Hair follicle dermal papilla cell (primary cell): ENCODE data around the gene OR52A5. TPM values are rescaled to one million over a fixed set of nuclear protein-coding genes. Genes with fewer than 3 reads are reported as not detected.

Source experiments
- total RNA-seq: library from RNA; depleted of rRNA; stranded (reverse); fragments of >200 nt; gene quantifications from 2 replicates; pipeline ENCODE4 v1.2.3, GENCODE V29; 2012

The OR52A5 gene
- total RNA-seq = not detected in 2 replicates

DNA sequence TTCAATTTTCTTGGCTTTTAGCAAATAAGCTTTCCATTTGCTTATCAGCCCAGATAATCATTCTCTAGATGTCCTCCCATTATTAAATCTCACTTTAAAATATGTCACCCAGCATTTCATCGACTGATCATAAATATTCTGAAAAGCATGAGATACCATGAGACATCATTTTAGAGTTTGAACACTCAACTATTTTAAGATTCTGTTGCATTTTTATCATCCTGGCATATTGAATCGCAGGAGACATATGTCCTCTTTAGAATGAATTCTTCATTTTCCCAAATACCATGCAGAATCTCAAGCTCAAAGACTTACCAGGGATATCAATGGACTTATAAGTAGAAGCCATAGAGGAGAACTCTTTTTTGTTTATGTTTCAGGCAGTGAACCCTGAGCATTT, at the start of gene OR52A5:
Gene OR52A5, minus strand, starts transcription at position 361 of the 400 bp plus-strand sequence. CDS start 5,714 bp downstream, outside the sequence.

DNA sequence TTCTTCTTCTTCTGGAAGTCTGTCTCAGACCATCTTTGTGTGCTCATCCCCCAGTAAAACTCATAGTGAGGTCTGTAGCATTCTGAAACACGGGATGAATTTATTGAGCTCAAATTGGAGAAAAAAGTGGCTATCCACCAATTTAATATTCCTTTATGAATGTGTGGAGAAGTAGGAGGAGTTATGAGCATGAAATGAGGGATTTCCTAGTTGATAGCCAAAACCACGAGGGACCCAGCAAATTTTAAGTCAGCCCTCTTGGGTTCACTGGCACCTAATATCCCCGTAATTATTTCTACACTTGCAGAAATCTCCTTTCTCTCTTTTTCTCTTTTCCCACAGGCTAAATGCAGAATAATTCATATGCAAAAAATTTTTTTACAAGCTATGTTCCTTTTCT, 16.5 kb upstream of the OR52A5 start, which contains the start of gene OR52A1:
Gene OR52A1, minus strand, starts transcription at position 101 of the 400 bp plus-strand sequence. CDS start 2,388 bp downstream, outside the sequence.

Other genes starting within 250 kb of the OR52A5 start
- gene OR51A7, start 234.6 kb downstream of the OR52A5 start, total RNA-seq = not detected in 2 replicates
- gene OR51G2, start 219.0 kb downstream of the OR52A5 start, total RNA-seq = not detected in 2 replicates
- not detected in 2 replicates for gene OR51G1, start 214.0 kb downstream of the OR52A5 start, total RNA-seq
- not detected in 2 replicates for gene OR51A4, start 190.8 kb downstream of the OR52A5 start, total RNA-seq
- gene OR51A2, start 182.6 kb downstream of the OR52A5 start, total RNA-seq = not detected in 2 replicates
- gene OR51L1, start 143.5 kb downstream of the OR52A5 start, total RNA-seq = not detected in 2 replicates
- gene OR52J3, start 91.8 kb downstream of the OR52A5 start, total RNA-seq = not detected in 2 replicates
- not detected in 2 replicates for gene OR52E2, start 78.7 kb downstream of the OR52A5 start, total RNA-seq
- not detected in 2 replicates for gene OR52E1, start 68.8 kb downstream of the OR52A5 start, total RNA-seq
- not detected in 2 replicates for gene OR52A1, start 16.4 kb upstream of the OR52A5 start, total RNA-seq
- not detected in 2 replicates for gene OR51V1, start 62.3 kb upstream of the OR52A5 start, total RNA-seq
- not detected in 2 replicates for gene HBB, start 88.7 kb upstream of the OR52A5 start, total RNA-seq
- 0.24 TPM in 1 of 2 replicates, not detected in the other for gene HBD, start 96.1 kb upstream of the OR52A5 start, total RNA-seq
- gene HBG1, start 111.5 kb upstream of the OR52A5 start, total RNA-seq = not detected in 2 replicates
- gene HBG2, start 116.4 kb upstream of the OR52A5 start, total RNA-seq = not detected in 2 replicates
- not detected in 2 replicates for gene HBE1, start 131.6 kb upstream of the OR52A5 start, total RNA-seq
- not detected in 2 replicates for gene OR51B4, start 163.6 kb upstream of the OR52A5 start, total RNA-seq
- gene OR51B2, start 185.9 kb upstream of the OR52A5 start, total RNA-seq = not detected in 2 replicates
- 0.32 TPM in 1 of 2 replicates, not detected in the other for gene OR51B5, start 205.2 kb upstream of the OR52A5 start, total RNA-seq
- gene OR51B6, start 213.2 kb upstream of the OR52A5 start, total RNA-seq = not detected in 2 replicates
- not detected in 2 replicates for gene OR51M1, start 245.5 kb upstream of the OR52A5 start, total RNA-seq